ENCODE measurements around the gene UNK.

The UNK gene, protein sequence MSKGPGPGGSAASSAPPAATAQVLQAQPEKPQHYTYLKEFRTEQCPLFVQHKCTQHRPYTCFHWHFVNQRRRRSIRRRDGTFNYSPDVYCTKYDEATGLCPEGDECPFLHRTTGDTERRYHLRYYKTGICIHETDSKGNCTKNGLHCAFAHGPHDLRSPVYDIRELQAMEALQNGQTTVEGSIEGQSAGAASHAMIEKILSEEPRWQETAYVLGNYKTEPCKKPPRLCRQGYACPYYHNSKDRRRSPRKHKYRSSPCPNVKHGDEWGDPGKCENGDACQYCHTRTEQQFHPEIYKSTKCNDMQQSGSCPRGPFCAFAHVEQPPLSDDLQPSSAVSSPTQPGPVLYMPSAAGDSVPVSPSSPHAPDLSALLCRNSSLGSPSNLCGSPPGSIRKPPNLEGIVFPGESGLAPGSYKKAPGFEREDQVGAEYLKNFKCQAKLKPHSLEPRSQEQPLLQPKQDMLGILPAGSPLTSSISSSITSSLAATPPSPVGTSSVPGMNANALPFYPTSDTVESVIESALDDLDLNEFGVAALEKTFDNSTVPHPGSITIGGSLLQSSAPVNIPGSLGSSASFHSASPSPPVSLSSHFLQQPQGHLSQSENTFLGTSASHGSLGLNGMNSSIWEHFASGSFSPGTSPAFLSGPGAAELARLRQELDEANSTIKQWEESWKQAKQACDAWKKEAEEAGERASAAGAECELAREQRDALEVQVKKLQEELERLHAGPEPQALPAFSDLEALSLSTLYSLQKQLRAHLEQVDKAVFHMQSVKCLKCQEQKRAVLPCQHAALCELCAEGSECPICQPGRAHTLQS
- total RNA-seq = 38.7 to 50.3 (median 44.1) reads per million in 3 donors

DNA sequence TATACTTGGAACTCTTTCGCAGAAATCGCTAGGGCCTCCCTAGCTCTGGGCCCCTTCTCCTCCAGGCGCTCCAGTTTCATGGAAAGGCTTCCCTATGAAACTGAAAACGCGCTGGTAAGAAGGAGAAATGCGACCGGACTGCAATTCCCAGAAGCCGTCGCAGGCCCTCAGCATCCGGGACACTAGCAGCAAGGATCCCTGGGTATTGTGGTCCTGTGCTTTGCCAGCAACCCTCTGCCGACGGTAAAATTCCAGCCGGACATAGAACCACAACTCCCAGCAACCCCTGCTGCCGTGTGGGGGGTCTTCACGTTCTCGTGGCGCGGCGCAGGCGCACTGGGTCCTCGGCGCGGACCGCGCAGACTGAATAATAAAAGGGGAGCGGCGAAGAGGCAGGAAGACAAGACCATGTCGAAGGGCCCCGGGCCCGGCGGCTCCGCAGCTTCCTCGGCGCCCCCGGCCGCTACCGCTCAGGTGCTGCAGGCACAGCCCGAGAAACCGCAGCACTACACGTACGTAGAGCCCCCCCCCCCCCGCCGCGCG is at the start of gene UNK:
UNK (plus strand) TSS at position 334 of the 543 bp plus-strand sequence; CDS start at position 409, 75 bp downstream.
- Histone ChIP-seq H3K4me1 (ENCODE audit: control insufficient read depth, insufficient read depth, low read length, poor library complexity, severe bottlenecking) (peaks cover 28% of the 10 kb centered on the region), H3K36me3 (ENCODE audit: control insufficient read depth, insufficient read depth, low read length) (no peaks in the 10 kb centered on the region)
- peak; percentile 92 to 96 (median 92) for DNase-seq

DNA sequence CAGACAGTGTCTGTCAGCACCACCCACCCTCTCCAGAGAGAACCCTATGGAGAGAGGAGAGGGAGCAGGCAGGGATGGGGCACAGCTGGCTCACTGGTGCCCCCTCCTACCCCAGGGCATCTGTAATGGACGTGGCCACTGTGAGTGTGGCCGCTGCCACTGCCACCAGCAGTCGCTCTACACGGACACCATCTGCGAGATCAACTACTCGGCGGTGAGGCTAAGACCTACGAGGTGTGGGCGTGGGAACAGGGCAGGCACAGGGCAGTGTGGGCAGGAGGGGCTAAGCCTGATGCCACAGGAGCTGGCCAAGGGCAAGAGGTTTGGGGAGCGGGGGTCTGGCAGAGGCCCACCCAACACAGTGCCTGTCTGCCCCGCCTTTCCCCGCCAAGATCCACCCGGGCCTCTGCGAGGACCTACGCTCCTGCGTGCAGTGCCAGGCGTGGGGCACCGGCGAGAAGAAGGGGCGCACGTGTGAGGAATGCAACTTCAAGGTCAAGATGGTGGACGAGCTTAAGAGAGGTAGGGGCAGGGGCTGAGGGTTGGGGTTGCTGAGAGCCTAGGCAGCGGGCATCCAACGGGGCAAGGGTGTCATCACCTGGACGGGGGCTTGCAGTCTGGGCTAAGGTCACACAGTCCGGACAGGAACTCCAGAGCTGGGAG is 48.3 kb upstream of the UNK start:
- no peaks in the 10 kb centered on the region for H3K9me3 ChIP-seq (ENCODE audit: control insufficient read depth, low read length)
- no peak overlapping the region for H3K27ac ChIP-seq (ENCODE audit: insufficient read depth, low read length, poor library complexity, severe bottlenecking)
- H3K27me3 ChIP-seq (replicated peaks; ENCODE audit: control insufficient read depth, insufficient read depth, low read length, poor library complexity, severe bottlenecking) = no peaks in the 10 kb centered on the region
- no peaks in the 10 kb centered on the region for H3K4me1 ChIP-seq (ENCODE audit: control insufficient read depth, insufficient read depth, low read length, poor library complexity, severe bottlenecking)
- no peak overlapping the region for H3K4me3 ChIP-seq (ENCODE audit: insufficient read depth, low read depth, low read length, poor library complexity, severe bottlenecking)
- DNase-seq = no peak
- H3K36me3 ChIP-seq (ENCODE audit: control insufficient read depth, insufficient read depth, low read length) = no peaks in the 10 kb centered on the region

More for the DNA sequence above, at the start of gene UNK:
- Histone ChIP-seq H3K27ac (ENCODE audit: insufficient read depth, low read length, poor library complexity, severe bottlenecking) (peak within 1 kb of the TSS; percentile 98), H3K9me3 (ENCODE audit: control insufficient read depth, low read length) (no peaks in the 10 kb centered on the region), H3K27me3 (replicated peaks; ENCODE audit: control insufficient read depth, insufficient read depth, low read length, poor library complexity, severe bottlenecking) (no peaks in the 10 kb centered on the region), H3K4me3 (ENCODE audit: insufficient read depth, low read depth, low read length, poor library complexity, severe bottlenecking) (peak within 1 kb of the TSS; percentile 51)

DNA sequence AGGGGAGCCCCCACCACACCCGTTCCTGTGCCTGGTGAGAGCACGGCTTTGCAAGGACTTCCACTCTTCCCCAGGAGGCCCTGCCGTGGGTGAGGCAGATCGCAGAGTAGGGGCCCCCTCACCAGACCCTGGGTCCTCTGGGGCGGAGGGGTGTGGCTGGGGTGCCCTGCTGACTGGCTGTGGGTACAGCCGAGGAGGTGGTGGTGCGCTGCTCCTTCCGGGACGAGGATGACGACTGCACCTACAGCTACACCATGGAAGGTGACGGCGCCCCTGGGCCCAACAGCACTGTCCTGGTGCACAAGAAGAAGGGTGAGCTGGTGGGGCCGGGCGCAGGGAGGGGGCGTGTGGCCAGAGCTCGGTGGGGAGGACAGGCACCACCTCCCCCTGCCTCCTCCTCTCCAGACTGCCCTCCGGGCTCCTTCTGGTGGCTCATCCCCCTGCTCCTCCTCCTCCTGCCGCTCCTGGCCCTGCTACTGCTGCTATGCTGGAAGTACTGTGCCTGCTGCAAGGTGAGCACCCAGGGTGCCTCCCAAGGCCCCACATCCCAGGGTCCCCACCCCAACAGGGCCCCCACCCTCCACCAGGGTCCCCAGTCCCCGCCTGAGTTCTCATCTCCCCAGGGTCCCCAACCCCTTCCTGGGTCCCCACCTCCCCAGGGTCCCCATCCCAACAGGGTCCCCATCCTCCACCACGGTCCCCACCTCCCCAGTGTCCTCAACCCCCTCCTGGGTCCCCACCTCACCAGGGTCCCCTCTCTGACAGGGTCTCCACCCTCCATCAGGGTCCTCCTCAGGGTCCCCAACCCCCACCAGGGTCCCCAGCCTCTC is 47.3 kb upstream of the UNK start:
- Histone ChIP-seq H3K27ac (ENCODE audit: insufficient read depth, low read length, poor library complexity, severe bottlenecking) (no peak overlapping the region), H3K4me1 (ENCODE audit: control insufficient read depth, insufficient read depth, low read length, poor library complexity, severe bottlenecking) (no peaks in the 10 kb centered on the region), H3K4me3 (ENCODE audit: insufficient read depth, low read depth, low read length, poor library complexity, severe bottlenecking) (no peak overlapping the region)

DNA sequence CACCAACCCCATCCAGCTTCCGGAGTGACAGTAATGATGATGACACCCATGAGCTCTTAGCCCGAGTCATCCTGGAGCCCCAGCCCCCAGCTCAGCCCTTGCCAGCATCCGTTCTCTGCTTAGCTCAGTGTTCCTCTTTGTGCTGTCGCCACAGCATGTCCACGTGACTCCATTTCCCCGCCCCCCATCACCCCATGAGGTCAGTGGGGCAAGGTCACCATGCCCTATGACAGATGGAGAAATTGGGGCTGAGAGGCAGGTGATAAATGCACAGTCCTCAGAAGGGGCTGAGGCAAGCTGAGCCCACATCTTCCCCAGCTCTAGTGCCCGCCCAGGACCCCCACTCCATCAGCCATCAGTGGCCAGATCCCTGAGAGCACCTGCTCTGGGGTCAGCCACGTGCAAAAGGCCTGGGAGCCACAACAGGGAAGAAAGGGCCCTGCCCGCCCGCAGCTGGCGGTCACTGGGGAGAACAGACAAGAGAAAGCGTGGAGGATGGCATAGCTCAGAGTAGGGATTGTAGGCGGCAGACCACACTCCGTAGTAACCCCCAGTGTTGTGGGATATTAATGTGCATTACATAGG is 46.3 kb upstream of the UNK start:
- Histone ChIP-seq H3K4me3 (ENCODE audit: insufficient read depth, low read depth, low read length, poor library complexity, severe bottlenecking) (no peak overlapping the region), H3K4me1 (ENCODE audit: control insufficient read depth, insufficient read depth, low read length, poor library complexity, severe bottlenecking) (no peaks in the 10 kb centered on the region), H3K36me3 (ENCODE audit: control insufficient read depth, insufficient read depth, low read length) (no peaks in the 10 kb centered on the region), H3K27me3 (replicated peaks; ENCODE audit: control insufficient read depth, insufficient read depth, low read length, poor library complexity, severe bottlenecking) (no peaks in the 10 kb centered on the region), H3K9me3 (ENCODE audit: control insufficient read depth, low read length) (no peaks in the 10 kb centered on the region), H3K27ac (ENCODE audit: insufficient read depth, low read length, poor library complexity, severe bottlenecking) (no peak overlapping the region)
- DNase-seq = no peak

More for the DNA sequence above, 47.3 kb upstream of the UNK start:
- no peaks in the 10 kb centered on the region for H3K36me3 ChIP-seq (ENCODE audit: control insufficient read depth, insufficient read depth, low read length)
- no peaks in the 10 kb centered on the region for H3K9me3 ChIP-seq (ENCODE audit: control insufficient read depth, low read length)
- H3K27me3 ChIP-seq (replicated peaks; ENCODE audit: control insufficient read depth, insufficient read depth, low read length, poor library complexity, severe bottlenecking) = no peaks in the 10 kb centered on the region
- DNase-seq = no peak

DNA sequence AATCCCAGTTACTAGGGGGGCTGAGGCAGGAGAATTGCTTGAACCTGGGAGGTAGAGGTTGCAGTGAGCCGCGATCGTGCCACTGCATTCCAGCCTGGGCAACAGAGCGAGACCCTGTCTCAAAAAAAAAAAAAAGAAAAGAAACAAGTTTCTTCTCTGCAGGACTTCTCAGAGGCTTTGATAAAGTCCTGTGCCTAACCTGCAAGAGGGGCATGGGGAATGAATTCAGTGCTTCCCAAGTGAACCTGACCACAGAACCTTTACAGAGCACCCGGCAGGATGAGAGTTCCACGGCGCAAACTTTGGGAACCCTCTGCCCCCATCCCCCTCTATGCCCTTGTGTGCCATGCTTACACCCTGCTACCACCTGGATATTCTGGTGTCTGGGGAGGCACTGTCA is 45.4 kb upstream of the UNK start:
- no peaks in the 10 kb centered on the region for H3K4me1 ChIP-seq (ENCODE audit: control insufficient read depth, insufficient read depth, low read length, poor library complexity, severe bottlenecking)
- DNase-seq = no peak
- no peaks in the 10 kb centered on the region for H3K27me3 ChIP-seq (replicated peaks; ENCODE audit: control insufficient read depth, insufficient read depth, low read length, poor library complexity, severe bottlenecking)
- H3K27ac ChIP-seq (ENCODE audit: insufficient read depth, low read length, poor library complexity, severe bottlenecking) = no peak overlapping the region
- no peak overlapping the region for H3K4me3 ChIP-seq (ENCODE audit: insufficient read depth, low read depth, low read length, poor library complexity, severe bottlenecking)
- no peaks in the 10 kb centered on the region for H3K9me3 ChIP-seq (ENCODE audit: control insufficient read depth, low read length)
- H3K36me3 ChIP-seq (ENCODE audit: control insufficient read depth, insufficient read depth, low read length) = no peaks in the 10 kb centered on the region

DNA sequence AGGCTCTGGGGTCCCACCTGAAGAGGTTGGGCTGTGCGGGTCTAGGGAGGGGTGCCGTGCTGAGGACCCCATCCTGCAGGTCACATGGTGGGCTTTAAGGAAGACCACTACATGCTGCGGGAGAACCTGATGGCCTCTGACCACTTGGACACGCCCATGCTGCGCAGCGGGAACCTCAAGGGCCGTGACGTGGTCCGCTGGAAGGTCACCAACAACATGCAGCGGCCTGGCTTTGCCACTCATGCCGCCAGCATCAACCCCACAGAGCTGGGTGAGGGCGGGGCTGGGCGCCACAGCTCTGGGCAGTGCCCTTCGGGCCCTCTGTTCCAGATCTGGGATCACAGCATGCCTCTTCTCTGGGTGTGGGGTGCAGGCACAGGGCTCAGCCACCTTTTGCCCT is 44.8 kb upstream of the UNK start:
- Histone ChIP-seq H3K36me3 (ENCODE audit: control insufficient read depth, insufficient read depth, low read length) (no peaks in the 10 kb centered on the region), H3K4me3 (ENCODE audit: insufficient read depth, low read depth, low read length, poor library complexity, severe bottlenecking) (no peak overlapping the region), H3K4me1 (ENCODE audit: control insufficient read depth, insufficient read depth, low read length, poor library complexity, severe bottlenecking) (no peaks in the 10 kb centered on the region), H3K27me3 (replicated peaks; ENCODE audit: control insufficient read depth, insufficient read depth, low read length, poor library complexity, severe bottlenecking) (no peaks in the 10 kb centered on the region), H3K9me3 (ENCODE audit: control insufficient read depth, low read length) (no peaks in the 10 kb centered on the region), H3K27ac (ENCODE audit: insufficient read depth, low read length, poor library complexity, severe bottlenecking) (no peak overlapping the region)
- no peak for DNase-seq

DNA sequence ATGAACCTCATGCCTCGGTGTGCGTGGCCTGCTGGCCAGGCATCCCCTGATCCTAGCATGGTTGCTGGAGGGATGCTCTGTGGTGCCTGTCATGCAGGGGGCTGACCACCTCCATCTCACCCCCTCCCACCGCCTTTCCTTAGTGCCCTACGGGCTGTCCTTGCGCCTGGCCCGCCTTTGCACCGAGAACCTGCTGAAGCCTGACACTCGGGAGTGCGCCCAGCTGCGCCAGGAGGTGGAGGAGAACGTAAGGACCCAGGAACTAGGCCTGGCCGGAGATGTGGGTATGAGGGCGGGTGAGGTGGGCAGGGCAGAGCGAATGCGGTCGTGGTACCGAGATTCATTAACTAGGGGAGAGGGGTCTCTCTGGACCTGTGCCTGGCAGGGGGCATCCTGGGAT is 44.4 kb upstream of the UNK start:
- no peak overlapping the region for H3K4me3 ChIP-seq (ENCODE audit: insufficient read depth, low read depth, low read length, poor library complexity, severe bottlenecking)

DNA sequence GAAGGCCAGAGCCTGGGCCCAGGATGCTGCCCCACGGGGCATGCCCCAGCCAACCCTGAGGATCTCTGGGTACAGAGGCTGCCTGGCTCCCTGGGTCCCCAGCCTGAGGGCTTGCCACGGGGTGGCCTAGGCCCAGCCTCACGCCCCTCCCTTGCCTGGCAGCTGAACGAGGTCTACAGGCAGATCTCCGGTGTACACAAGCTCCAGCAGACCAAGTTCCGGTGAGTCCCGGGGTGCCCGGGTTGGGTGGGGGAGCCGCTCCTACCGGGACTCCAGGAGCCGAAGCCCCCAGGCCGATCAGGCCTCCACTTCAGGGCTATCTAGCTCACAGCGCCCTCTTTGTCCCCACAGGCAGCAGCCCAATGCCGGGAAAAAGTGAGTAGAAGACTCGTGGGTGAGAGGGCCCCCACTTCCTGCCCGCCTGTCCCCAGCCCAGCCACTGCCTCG is 44.0 kb upstream of the UNK start:
- Histone ChIP-seq H3K36me3 (ENCODE audit: control insufficient read depth, insufficient read depth, low read length) (no peaks in the 10 kb centered on the region), H3K27ac (ENCODE audit: insufficient read depth, low read length, poor library complexity, severe bottlenecking) (no peak overlapping the region), H3K4me1 (ENCODE audit: control insufficient read depth, insufficient read depth, low read length, poor library complexity, severe bottlenecking) (no peaks in the 10 kb centered on the region), H3K4me3 (ENCODE audit: insufficient read depth, low read depth, low read length, poor library complexity, severe bottlenecking) (no peak overlapping the region), H3K9me3 (ENCODE audit: control insufficient read depth, low read length) (no peaks in the 10 kb centered on the region), H3K27me3 (replicated peaks; ENCODE audit: control insufficient read depth, insufficient read depth, low read length, poor library complexity, severe bottlenecking) (no peaks in the 10 kb centered on the region)
- no peak for DNase-seq

More for the DNA sequence above, 44.4 kb upstream of the UNK start:
- no peak for DNase-seq
- Histone ChIP-seq H3K36me3 (ENCODE audit: control insufficient read depth, insufficient read depth, low read length) (no peaks in the 10 kb centered on the region), H3K27ac (ENCODE audit: insufficient read depth, low read length, poor library complexity, severe bottlenecking) (no peak overlapping the region), H3K4me1 (ENCODE audit: control insufficient read depth, insufficient read depth, low read length, poor library complexity, severe bottlenecking) (no peaks in the 10 kb centered on the region), H3K27me3 (replicated peaks; ENCODE audit: control insufficient read depth, insufficient read depth, low read length, poor library complexity, severe bottlenecking) (no peaks in the 10 kb centered on the region), H3K9me3 (ENCODE audit: control insufficient read depth, low read length) (no peaks in the 10 kb centered on the region)

DNA sequence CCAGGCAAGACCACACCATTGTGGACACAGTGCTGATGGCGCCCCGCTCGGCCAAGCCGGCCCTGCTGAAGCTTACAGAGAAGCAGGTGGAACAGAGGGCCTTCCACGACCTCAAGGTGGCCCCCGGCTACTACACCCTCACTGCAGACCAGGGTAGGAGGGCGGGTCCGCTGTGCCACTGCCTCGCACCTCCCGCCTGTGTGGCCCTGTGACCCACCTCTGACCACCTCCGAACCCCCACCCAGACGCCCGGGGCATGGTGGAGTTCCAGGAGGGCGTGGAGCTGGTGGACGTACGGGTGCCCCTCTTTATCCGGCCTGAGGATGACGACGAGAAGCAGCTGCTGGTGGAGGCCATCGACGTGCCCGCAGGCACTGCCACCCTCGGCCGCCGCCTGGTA is 42.3 kb upstream of the UNK start:
- no peak for DNase-seq
- Histone ChIP-seq H3K36me3 (ENCODE audit: control insufficient read depth, insufficient read depth, low read length) (no peaks in the 10 kb centered on the region), H3K27ac (ENCODE audit: insufficient read depth, low read length, poor library complexity, severe bottlenecking) (no peak overlapping the region), H3K4me3 (ENCODE audit: insufficient read depth, low read depth, low read length, poor library complexity, severe bottlenecking) (no peak overlapping the region), H3K27me3 (replicated peaks; ENCODE audit: control insufficient read depth, insufficient read depth, low read length, poor library complexity, severe bottlenecking) (no peaks in the 10 kb centered on the region), H3K4me1 (ENCODE audit: control insufficient read depth, insufficient read depth, low read length, poor library complexity, severe bottlenecking) (no peaks in the 10 kb centered on the region), H3K9me3 (ENCODE audit: control insufficient read depth, low read length) (no peaks in the 10 kb centered on the region)

All from effector memory CD4-positive, alpha-beta T cell (primary cell).